Measurements from ENCODE around the gene RAD9B. TPM values are rescaled to one million over a fixed set of nuclear protein-coding genes. Genes with fewer than 3 reads are reported as not detected.
"Not testable (repeated sequence)": the region's sequence is repeated elsewhere in the genome, so short reads cannot be mapped to it uniquely, and the experiment has no call there.

Gene RAD9B
- total and polyA plus RNA-seq, 2 donors (not counting 1 experiment from before 2014, with no cell fraction given) = 0.40 to 0.50 TPM

DNA sequence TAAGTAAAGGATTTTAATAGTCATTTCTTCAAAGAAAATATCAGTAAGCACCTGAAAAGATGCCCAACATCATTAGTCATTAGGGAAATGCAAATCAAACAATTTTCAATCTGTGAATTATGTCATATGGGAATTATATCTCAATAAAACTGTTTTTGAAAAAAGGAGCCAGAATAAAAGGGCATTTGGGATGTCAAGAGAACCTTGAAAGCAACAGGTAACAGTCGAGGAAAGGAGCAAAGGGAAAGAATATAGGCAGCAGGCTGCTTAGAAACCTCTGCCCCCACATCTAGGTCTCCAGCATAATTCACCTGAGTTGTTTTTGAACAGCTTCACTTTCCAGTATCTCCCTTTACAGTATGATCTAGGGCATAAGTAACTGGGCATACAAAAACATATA is 12.2 kb downstream of the RAD9B start:
- Histone ChIP-seq H3K27ac (ENCODE audit: insufficient read depth, low read length) (no peak overlapping the region), H3K4me3 (replicated peaks in 1 of 4; ENCODE audit: control extremely low read depth in 1 of 4, insufficient read depth in 1 of 4, low read depth in 3 of 4, low read length in 4 of 4) (no peak overlapping the region), H3K79me2 (ENCODE audit: control insufficient read depth, insufficient read depth, low read length) (no peaks in the 10 kb centered on the region), H3K36me3 (ENCODE audit: control insufficient read depth, insufficient read depth, low read length) (no peaks in the 10 kb centered on the region), H3K4me2 (ENCODE audit: extremely low read depth, insufficient read depth, low read length) (no peak overlapping the region), H2AFZ (ENCODE audit: low read length) (no peak overlapping the region), H3K4me1 (ENCODE audit: control insufficient read depth, extremely low read depth, insufficient read depth, low read length) (no peaks in the 10 kb centered on the region), H4K20me1 (ENCODE audit: control insufficient read depth, extremely low read depth, insufficient read depth, low read length) (no peaks in the 10 kb centered on the region), H3K27me3 (ENCODE audit: control insufficient read depth, insufficient read depth, low read length) (no peaks in the 10 kb centered on the region), H3K9me3 (ENCODE audit: control insufficient read depth, insufficient read depth, low read depth, low read length) (no peaks in the 10 kb centered on the region), H3K9ac (ENCODE audit: insufficient read depth, low read length) (no peak overlapping the region)
- TF ChIP-seq, protein P1, sequence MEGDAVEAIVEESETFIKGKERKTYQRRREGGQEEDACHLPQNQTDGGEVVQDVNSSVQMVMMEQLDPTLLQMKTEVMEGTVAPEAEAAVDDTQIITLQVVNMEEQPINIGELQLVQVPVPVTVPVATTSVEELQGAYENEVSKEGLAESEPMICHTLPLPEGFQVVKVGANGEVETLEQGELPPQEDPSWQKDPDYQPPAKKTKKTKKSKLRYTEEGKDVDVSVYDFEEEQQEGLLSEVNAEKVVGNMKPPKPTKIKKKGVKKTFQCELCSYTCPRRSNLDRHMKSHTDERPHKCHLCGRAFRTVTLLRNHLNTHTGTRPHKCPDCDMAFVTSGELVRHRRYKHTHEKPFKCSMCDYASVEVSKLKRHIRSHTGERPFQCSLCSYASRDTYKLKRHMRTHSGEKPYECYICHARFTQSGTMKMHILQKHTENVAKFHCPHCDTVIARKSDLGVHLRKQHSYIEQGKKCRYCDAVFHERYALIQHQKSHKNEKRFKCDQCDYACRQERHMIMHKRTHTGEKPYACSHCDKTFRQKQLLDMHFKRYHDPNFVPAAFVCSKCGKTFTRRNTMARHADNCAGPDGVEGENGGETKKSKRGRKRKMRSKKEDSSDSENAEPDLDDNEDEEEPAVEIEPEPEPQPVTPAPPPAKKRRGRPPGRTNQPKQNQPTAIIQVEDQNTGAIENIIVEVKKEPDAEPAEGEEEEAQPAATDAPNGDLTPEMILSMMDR (conservative IDR thresholded peaks at IDR 0.05 in 1 of 2, IDR thresholded peaks at IDR 0.05 in 1 of 2; ENCODE audit: low read depth in 1 of 2, low read length in 2 of 2) = no peak
- TF ChIP-seq EZH2 (IDR thresholded peaks at IDR 0.05; ENCODE audit: low read length, missing control alignments) = no peak
- no peak for DNase-seq (ENCODE audit: low read depth in 2 of 2)

DNA sequence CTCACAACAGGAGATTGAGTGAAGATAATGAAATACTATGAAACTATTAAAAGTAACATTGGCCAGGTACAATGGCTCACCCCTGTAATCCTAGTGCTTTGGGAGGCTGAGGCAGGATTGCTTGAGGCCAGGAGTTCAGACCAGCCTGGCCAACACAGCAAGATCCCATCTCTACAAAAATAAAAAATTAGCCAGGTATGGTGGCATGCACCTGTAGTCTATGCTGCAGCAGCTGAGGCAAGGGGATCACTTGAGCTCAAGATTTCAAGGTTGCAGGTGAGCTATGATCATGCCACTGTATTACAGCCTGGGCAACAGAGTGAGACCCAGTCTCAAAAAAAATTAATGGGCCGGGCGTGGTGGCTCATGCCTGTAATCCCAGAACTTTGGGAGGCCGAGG is 14.9 kb downstream of the RAD9B start:
- Histone ChIP-seq H3K9ac (ENCODE audit: insufficient read depth, low read length) (no peak overlapping the region), H3K79me2 (ENCODE audit: control insufficient read depth, insufficient read depth, low read length) (no peaks in the 10 kb centered on the region), H3K9me3 (ENCODE audit: control insufficient read depth, insufficient read depth, low read depth, low read length) (no peaks in the 10 kb centered on the region), H3K27ac (ENCODE audit: insufficient read depth, low read length) (no peak overlapping the region), H3K4me1 (ENCODE audit: control insufficient read depth, extremely low read depth, insufficient read depth, low read length) (no peaks in the 10 kb centered on the region), H3K27me3 (ENCODE audit: control insufficient read depth, insufficient read depth, low read length) (no peaks in the 10 kb centered on the region), H2AFZ (ENCODE audit: low read length) (no peak overlapping the region), H3K4me2 (ENCODE audit: extremely low read depth, insufficient read depth, low read length) (no peak overlapping the region), H4K20me1 (ENCODE audit: control insufficient read depth, extremely low read depth, insufficient read depth, low read length) (no peaks in the 10 kb centered on the region), H3K4me3 (replicated peaks in 1 of 4; ENCODE audit: control extremely low read depth in 1 of 4, insufficient read depth in 1 of 4, low read depth in 3 of 4, low read length in 4 of 4) (no peak overlapping the region), H3K36me3 (ENCODE audit: control insufficient read depth, insufficient read depth, low read length) (no peaks in the 10 kb centered on the region)
- no peak for TF ChIP-seq EZH2 (IDR thresholded peaks at IDR 0.05; ENCODE audit: low read length, missing control alignments)
- no peak for DNase-seq (ENCODE audit: low read depth in 2 of 2)

DNA sequence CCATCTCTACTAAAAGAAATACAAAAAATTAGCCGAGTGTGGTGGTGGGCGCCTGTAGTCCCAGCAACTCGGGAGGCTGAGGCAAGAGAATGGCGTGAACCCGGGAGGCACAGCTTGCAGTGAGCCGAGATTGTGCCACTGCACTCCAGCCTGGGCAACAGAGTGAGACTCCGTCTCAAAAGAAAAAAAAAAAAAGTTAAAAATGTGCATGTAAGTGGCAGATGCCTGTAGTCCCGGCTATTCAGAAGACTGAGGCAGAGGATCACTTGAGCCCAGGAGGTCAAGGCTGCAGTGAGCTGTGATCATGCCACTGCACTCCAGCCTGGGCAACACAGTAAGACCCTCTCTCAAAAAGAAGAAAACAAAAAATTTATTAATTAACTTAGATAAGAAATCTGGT is 15.9 kb downstream of the RAD9B start:
- H3K79me2 ChIP-seq (ENCODE audit: control insufficient read depth, insufficient read depth, low read length); H3K4me1 ChIP-seq (ENCODE audit: control insufficient read depth, extremely low read depth, insufficient read depth, low read length); H3K9me3 ChIP-seq (ENCODE audit: control insufficient read depth, insufficient read depth, low read depth, low read length); H4K20me1 ChIP-seq (ENCODE audit: control insufficient read depth, extremely low read depth, insufficient read depth, low read length); H3K27ac ChIP-seq (ENCODE audit: insufficient read depth, low read length); H3K27me3 ChIP-seq (ENCODE audit: control insufficient read depth, insufficient read depth, low read length); H3K36me3 ChIP-seq (ENCODE audit: control insufficient read depth, insufficient read depth, low read length); H2AFZ ChIP-seq (ENCODE audit: low read length); H3K4me3 ChIP-seq (replicated peaks in 1 of 4; ENCODE audit: control extremely low read depth in 1 of 4, insufficient read depth in 1 of 4, low read depth in 3 of 4, low read length in 4 of 4); DNase-seq (ENCODE audit: low read depth in 2 of 2); H3K9ac ChIP-seq (ENCODE audit: insufficient read depth, low read length); H3K4me2 ChIP-seq (ENCODE audit: extremely low read depth, insufficient read depth, low read length): not testable (repeated sequence)

DNA sequence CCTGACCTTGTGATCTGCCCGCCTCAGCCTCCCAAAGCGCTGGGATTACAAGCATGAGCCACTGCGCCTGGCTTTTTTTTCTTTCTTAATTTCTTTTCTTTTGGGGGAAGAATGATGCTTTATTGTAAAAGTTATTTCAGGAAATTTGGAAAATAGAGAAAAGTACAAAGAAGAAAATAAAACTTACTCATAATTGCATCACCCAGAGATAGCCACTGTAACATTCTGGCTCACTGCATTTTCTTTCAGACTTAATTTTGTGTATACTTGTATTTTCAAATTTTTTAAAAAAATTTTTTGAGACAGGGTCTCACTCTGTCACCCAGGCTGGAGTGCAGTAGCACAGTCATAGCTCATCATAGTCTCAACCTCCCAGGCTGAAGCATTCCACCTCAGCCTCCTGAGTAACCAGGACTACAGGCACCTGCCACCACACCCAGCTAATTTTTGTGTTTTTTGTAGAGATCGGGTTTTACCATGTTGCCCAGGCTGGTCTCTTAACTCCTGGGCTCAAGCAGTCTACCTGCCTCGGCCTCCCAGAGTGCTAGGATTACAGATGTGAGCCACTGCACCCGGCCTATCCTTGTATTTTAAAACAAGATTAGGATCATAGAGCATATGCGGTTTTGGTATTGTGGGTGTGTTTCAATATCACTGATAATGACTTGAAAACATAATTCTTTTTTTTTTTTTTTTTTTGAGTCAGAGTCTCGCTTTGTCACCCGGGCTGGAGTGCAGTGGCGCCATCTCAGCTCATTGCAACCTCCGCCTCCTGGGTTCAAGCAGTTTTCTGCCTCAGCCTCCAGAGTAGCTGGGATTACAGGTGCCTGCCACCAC is 19.0 kb downstream of the RAD9B start:
- H3K27ac ChIP-seq (ENCODE audit: insufficient read depth, low read length); H3K9ac ChIP-seq (ENCODE audit: insufficient read depth, low read length); H3K4me1 ChIP-seq (ENCODE audit: control insufficient read depth, extremely low read depth, insufficient read depth, low read length); H2AFZ ChIP-seq (ENCODE audit: low read length); H3K4me3 ChIP-seq (replicated peaks in 1 of 4; ENCODE audit: control extremely low read depth in 1 of 4, insufficient read depth in 1 of 4, low read depth in 3 of 4, low read length in 4 of 4); H3K79me2 ChIP-seq (ENCODE audit: control insufficient read depth, insufficient read depth, low read length); DNase-seq (ENCODE audit: low read depth in 2 of 2); H3K27me3 ChIP-seq (ENCODE audit: control insufficient read depth, insufficient read depth, low read length); H4K20me1 ChIP-seq (ENCODE audit: control insufficient read depth, extremely low read depth, insufficient read depth, low read length); H3K36me3 ChIP-seq (ENCODE audit: control insufficient read depth, insufficient read depth, low read length); H3K9me3 ChIP-seq (ENCODE audit: control insufficient read depth, insufficient read depth, low read depth, low read length); H3K4me2 ChIP-seq (ENCODE audit: extremely low read depth, insufficient read depth, low read length): not testable (repeated sequence)
